ENCODE data around the gene ZKSCAN4. TPM values are rescaled to one million over a fixed set of nuclear protein-coding genes. Genes with fewer than 3 reads are reported as not detected.

The ZKSCAN4 gene
- polyA plus RNA-seq, 4 donors: 11.2 to 12.9 (median 12.1) TPM

DNA sequence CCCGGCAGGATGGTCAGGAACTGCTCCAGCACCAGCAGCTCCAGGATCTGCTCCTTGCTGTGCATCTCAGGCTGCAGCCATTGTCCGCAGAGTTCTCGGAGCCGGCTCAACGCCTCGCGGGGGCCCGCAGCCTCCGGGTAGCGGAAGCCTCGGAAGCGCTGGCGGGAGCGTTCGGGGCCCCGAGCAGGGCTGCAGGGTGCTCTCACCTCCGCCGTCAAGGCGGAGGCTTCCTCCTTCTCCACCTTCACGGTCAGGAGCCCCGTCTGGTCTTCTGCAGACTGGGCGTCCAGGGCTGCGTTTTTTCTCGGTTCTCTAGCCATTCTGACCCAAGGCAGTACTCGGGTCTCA is 434 bp downstream of the ZKSCAN4 start:
- no peak for DNase-seq (ENCODE audit: low read depth in 4 of 4, low spot score in 3 of 4)

DNA sequence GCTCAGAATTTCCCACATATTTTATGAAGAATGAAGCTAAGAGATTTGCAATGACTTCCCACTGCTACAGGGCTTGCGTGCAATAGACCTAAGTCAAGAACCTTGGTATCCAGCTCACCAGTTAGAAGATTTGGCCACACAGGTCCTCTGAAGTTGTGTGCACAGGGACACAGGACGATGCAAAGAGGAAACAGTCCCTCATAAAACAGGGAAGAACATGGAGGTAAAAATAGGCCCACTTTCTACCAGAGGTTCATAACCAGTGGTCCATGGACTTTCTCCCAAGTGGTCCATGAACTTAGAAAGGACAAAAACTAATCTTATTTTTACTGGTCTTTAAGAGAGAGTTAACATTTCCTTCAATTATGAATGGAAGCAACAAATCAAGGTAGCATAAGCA is 1.3 kb downstream of the ZKSCAN4 start:
- DNase-seq (ENCODE audit: low read depth in 4 of 4, low spot score in 3 of 4): no peak

DNA sequence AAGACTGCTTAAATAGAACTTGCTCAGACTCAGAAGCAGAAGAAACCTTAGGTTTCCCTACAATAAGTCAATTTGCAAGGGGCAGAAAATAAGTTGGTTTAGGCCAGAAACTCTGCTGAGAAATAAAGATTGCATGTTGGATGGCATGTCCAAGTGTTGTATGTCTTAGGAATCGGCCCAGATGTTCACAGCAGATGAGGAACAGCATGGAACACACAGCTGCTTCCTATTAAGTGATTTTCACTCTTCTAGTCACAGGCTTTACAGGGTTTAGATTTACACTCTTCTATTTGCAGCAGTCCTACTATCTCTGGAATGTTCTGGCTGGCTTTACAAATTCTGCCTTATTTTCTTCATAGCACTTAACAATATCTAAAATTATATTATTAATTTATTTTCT is 3.2 kb downstream of the ZKSCAN4 start:
- DNase-seq (ENCODE audit: low read depth in 4 of 4, low spot score in 3 of 4): no peak

DNA sequence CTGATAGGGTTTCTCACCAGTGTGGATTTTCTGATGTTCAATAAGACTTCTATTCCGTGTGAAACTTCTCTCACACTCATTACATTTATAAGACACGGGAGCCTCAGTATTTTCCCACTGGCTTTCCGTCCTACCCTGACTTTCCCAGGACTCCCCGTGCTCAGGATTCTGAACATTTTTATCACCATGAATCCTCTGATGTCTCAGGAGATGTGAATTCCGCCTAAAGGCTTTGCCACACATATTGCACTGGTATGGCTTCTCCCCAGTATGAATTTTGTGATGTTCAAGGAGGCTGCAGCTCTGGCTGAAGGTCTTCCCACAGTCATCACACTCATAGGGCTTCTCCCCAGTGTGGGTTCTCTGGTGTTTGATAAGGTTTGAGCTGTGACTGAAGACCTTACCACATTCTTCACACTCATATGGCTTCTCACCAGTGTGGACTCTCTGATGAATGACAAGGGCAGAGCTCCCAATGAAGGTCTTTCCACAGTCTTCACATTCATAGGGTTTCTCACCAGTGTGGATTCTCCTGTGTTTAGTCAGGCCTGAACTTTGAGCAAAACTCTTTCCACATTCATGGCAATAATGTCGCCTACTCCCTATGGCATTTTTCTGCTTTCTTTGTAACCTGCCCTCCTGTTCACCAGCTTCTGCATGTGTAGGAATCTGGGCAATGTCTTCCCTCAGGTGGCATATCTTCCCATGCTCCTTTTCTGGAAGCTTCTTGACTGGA is 6.7 kb downstream of the ZKSCAN4 start:
- DNase-seq (ENCODE audit: low read depth in 4 of 4, low spot score in 3 of 4): no peak

DNA sequence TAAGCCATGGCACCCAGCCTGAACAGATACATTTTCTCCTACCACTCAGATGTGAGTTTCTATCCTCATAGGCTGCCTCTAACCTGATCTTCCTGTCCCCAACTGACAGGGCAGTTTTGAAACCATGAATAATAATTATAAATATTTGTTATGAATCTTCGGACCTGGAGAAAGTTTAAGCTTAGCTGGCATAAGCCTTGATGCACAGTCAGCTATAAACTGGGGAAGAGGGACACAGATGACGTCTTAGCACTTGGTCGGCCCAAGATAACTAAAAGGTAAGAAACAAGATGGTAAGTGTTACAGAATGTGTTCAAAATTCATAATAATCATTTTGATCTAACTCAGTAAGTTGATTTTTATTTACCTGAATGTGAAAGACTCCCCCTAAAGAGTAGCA is 8.1 kb downstream of the ZKSCAN4 start:
- no peak for DNase-seq (ENCODE audit: low read depth in 4 of 4, low spot score in 3 of 4)

DNA sequence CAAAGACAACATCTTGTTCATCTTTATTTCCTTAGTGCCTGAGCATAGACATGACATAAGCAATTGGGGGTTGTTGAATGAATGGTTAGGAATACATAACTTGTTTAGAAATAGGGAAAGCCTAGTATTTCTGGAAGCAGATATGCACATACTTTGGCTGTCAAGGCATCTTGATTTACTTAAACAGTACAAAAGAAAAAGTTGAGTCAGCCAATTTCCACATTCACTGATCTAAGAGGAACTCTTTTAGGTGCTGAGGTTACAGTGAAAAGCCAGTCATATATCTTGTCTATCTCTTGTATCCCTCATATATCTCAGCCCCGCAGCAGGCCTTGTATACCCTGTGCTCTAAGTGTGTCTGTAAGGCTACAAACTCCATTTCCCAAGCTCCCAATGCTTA is 11.6 kb downstream of the ZKSCAN4 start:
- DNase-seq (ENCODE audit: low read depth in 4 of 4, low spot score in 3 of 4): no peak

DNA sequence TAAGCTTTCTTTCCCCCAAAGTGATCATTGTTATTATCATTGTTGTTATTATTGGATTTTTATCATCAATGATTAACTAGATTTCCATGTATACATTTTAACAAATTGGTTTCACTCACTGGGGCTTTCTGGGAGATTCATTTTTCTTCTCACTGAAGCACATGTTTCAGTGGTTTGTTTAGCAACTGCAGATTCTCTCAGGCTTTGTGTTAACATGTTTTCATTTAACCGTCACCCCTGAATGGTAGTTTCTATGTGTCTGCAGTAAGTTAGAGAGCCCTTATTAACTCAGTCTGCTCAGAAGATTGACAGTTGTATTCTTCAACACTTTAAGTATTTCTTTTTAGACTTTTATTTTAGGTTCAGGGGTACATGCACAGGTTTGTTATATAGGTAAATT is 12.4 kb downstream of the ZKSCAN4 start:
- DNase-seq (ENCODE audit: low read depth in 4 of 4, low spot score in 3 of 4): no peak

DNA sequence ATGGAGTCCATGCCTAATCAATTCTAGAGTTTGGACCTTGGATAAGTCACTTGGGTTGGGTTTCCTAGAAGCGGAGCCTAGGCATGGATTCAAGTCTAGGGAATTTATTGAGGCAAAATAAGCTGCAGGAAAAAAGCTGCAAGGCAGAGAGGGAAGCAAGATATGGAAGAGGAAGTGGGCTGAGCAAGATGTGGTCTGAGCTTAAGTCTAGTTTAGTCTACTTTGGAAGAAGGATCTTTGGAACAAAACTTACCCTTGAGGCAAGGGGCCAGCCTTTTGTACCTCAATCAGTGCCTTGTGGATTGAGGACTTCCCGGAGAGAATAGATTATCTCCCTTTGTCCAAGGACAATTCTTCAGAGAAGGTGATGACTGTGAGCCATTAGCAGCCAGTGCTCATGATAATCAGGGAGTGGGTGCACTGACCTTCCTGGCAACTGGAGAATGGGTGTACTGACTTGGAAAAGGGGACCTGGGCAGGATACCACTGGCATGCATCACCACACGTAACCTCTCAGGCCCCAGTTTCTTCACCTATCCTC is 16.1 kb downstream of the ZKSCAN4 start:
- DNase-seq (ENCODE audit: low read depth in 4 of 4, low spot score in 3 of 4): no peak

DNA sequence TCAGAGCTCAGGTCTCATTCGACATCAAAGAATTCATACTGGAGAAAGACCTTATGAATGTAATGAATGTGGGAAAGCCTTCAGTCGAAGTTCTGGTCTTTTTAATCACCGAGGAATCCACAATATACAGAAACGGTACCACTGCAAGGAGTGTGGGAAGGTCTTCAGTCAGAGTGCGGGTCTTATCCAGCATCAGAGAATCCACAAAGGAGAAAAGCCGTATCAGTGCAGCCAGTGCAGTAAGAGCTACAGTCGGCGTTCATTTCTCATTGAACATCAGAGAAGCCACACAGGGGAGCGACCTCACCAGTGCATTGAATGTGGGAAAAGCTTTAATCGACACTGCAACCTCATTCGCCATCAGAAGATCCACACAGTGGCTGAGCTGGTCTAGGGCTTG is 19.3 kb downstream of the ZKSCAN4 start:
- no peak for DNase-seq (ENCODE audit: low read depth in 4 of 4, low spot score in 3 of 4)

DNA sequence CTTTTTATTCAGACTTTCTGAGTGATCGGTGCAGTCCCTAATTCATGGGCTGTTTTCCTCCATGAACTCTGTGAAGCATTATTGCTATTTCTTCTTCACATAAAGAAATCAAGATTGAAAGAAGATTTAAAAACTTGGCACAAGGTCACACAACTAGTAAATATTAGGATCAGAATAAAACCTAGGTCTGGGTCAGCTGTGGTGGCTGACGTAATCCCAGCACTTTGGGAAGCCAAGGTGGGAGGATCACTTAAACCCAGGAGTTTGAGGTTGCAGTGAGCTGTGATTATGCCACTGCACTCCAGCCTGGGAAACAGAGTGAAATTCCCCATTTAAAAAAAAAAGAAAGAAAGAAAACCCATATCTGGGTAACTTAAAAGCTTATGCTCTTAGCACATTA is 25.6 kb downstream of the ZKSCAN4 start:
- no peak for DNase-seq (ENCODE audit: low read depth in 4 of 4, low spot score in 3 of 4)

DNA sequence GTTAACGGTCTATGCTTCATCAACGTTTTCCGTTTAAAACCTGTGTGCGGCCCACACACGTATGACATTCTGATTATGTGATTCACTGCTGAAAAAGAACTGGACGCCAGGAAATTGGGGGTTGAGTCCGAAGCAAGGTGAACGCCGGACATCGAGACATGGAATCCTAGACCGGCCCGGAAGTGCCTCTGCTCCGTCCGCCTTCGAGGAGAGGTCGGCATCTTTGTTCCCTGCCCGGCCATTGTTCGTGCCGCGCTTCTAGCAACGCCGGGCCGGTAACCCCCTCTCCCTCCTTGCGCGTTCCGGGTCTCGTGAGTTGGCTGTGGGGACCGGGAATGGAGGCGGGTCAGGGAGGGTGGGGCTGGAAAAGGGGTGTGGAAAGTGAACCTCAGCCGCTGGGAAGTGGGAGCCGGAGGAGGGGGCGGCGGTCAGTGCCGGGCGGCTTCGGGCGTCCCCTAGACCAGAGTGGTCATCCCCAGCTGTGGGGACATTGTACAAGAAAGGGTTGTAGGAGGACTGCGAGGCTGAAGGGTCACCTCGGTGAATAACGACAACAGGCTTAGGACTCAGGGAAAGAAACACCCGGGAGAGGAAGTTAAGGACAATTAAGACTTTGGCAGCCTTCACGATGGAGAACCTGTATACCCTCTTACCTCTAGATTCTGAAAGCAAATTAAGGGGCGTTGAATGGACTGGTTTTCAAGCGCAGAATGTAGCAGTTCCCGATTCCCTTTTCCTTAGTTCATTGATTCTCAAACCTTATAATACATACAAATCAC is 26.8 kb downstream of the ZKSCAN4 start, which contains the start of gene ZSCAN9:
Gene ZSCAN9 (plus strand): TSS at position 220 of the 779 bp plus-strand sequence. CDS start 1,810 bp downstream, outside the sequence.
- DNase-seq (ENCODE audit: low read depth in 4 of 4, low spot score in 3 of 4): peak in 3 of 4 donors; percentile 61 to 77 (median 68)

DNA sequence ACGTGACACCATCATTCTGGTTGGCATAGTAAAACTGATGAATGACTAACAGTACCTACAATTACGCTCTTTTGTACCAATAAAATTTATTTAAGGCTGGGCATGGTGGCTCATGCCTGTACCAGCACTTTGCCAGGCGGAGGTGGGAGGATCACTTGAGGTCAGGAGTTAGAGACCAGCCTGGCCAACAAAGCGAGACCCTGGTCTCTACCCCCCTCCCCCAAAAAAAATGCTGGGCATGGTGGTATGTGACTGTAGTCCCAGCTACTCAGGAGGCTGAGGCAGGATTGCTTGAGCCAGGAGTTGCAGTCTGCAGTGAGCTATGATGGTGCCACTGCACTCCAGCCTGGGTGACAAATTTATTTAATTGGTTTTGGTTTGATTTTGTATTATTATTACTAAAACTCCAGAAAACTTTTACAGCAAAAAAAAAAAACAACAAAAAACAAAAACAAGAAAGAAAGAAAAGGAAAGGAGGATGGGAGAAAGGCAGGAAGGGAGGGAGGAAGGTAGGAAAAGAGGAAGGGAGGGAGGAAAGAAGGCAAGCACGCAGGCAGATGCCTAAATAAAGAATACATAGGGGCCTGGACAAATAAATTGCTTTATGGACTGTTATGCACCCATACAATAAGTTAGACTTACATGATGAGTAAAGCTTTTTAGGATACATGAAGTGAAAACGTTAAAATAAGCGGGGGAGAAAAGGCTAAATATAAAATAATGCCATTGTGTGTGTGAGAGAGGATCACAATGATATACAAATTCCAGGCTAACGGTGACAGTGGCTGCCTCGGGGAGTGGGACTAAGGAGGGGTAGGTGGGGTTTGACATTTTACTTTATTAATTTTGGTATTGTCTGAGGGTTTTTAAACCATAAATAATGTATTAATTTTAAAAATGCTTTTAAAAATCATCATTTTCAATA is 27.7 kb downstream of the ZKSCAN4 start:
- no peak for DNase-seq (ENCODE audit: low read depth in 4 of 4, low spot score in 3 of 4)

DNA sequence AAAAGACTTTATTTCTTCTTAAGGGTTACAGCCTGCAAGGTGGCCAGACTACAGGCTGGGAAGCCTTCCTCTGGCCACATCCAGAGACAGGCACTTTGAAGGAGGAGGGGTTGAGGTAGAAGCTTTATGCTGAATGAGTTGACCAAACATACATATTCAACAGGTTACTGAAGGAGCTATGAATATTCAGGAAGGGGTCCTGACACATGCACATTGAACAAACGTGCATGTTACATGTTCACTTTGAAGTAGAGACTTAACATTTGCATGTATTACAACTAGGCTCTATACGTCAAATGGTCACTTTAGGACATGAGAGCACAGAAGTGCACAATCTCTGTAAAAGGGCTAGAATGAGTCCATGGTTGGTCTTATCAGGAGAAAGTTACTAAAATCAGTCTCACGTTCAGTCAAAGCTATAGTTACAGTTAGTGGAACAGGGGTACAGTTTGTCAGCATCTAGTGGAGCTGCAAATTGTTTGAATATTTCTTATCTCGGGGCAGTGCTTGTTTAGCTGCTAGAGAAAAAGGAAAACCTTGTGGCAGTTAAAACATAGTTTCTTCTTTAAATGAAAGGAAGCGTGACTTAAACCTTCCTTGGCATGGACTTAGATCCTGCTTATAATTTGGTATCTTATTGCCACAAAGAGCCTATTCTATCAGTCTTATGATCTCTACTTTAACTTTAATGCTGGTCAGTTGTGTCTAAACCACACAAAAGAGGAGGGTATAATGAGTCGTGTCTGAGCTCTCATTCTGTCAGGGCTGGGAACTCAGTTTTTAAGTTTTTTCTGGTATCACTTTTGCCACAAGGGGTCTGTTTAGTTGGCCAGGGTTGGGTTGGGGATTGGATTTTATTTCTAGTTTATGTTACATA is 31.6 kb downstream of the ZKSCAN4 start:
- no peak for DNase-seq (ENCODE audit: low read depth in 4 of 4, low spot score in 3 of 4)

DNA sequence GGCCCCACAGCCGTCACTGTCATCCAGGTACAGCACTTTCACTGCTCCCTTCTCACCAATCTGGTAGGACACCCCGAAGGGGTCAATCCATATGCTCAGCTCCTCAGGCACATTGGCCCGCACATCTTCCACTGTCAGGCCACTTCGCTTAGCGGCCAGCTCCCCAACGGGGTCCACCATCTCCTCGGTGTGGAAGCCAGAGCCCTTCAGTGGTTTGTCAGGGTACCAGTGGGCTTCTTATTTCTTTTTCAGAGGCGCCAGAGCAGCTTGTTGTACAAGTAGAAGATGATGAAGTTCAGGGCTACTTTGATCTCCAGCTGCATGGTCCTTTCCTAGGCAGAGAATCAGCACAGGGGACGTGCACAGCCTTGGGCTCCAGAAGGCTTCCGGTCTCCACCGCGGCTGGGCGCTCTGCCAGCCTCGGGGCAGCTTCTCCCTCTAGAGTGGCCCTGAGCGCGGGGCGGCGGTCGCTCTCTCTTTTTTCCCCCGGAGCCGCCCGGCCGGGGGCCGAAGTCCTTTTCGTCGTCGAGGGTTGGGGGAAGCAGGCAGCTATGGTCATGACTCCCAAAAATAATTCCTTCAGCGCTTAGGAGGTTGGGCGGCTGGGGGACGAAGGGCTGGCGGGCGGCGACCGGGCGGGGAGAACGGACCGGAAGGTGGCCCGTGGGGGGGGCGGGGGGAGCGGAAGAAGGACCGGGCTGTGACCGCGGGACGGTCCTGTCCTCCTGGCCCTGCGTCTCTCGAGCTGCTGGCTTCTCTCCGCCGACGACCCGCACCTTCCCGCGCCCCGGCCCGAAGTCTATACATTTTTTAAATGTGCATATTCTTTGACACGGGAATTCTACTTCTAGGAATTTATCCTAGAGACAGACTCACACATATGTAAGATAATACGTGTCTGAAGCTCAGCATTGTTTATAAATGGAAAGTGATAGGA is 33.5 kb downstream of the ZKSCAN4 start:
- DNase-seq (ENCODE audit: low read depth in 4 of 4, low spot score in 3 of 4): peak in 1 of 4 donors; percentile 33

DNA sequence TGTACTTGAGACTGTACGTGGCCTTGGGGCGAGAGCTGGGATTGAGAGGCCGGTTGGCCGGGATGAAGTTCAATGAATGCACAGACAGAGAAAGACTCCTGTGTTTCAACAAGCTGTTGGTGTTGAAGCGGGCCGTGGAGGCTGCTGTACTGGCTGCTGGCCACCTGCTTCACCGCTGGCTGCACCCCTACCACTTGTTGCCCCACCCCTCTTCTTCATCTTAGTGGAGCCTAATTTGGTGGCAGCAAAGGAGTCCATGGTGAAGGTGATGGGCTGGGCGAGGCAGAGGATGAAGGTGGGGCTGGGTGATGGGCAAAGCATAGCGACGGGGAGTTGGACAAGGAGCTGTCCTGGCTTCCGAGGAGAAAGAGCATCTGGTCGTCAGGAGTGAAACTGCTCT is 34.2 kb downstream of the ZKSCAN4 start:
- no peak for DNase-seq (ENCODE audit: low read depth in 4 of 4, low spot score in 3 of 4)

DNA sequence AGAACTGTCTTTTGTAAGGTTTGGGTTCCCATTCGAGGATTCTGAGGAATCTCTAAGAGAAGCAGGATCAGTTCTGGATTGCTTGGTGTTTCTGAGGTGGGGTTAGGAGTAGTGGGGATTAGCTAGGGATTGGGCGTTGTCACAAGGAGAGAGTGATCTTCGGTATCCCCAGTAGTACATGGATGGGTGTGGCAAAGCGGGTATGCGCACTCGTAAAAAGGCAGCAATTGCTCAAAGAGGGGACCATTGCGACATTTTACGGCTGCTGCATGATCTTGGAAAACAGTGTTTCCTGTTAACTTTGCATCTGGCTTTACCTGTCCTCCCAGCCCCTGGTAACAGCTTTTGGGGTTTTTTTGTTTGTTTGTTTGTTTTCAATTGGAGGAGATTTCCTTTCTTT is 36.6 kb downstream of the ZKSCAN4 start:
- no peak for DNase-seq (ENCODE audit: low read depth in 4 of 4, low spot score in 3 of 4)

DNA sequence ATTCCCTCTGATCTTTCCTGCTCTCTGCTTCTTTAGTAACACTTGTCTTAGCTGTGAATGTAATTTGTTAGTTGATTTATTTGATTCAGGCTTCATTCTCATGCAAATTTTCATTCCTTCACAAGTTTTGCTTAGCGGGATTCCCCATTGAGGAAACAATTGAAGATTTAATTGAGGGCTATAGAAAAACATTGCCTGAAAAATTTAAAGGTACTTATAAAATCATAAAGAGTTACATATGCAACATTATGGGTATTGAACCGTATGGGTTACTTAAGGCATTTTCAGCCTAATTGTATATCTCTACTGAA is 38.9 kb downstream of the ZKSCAN4 start:
- no peak for DNase-seq (ENCODE audit: low read depth in 4 of 4, low spot score in 3 of 4)

DNA sequence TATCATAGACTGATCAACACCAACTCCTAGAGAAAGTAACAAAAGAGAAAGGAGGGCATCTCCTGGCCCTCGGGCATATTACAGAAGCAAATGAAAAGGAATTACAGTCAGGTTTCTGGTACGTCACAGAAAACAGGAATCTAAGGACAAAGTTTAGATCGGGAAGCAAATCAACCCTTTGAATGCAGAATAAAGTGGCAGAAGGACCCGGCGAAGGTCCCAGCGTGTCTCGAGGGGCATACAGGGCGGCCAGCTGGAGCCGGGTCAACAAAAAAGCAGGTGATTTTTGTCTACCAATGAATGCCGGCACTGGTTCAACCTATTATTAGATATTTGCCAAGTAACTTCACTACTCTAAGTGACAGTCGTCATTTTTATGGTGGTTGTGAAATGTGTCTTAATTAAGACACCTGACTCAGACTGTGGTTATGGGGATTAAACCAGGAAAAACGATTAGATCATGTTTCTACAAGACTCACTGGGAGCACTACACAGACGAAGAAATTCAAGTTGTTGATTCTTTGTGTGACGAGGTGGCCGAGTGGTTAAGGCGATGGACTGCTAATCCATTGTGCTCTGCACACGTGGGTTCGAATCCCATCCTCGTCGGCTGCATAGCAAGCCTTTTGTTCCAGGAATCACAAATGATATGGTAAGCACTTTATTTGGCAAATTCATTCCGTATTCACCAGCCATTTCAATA is 39.4 kb downstream of the ZKSCAN4 start:
- no peak for DNase-seq (ENCODE audit: low read depth in 4 of 4, low spot score in 3 of 4)
